Activated T-cell treated with anti-CD3 and anti-CD28 coated beads for 24 hours (primary cell): ENCODE results near the gene SULT2B1.
A peak's percentile ranks its signal among the peaks of the same experiment; 100 is the strongest.

Source experiments
- DNase-seq: peaks from one replicate; pipeline ENCODE4 v3.0.0-alpha.2; 2020; ENCODE audit warnings: low read depth

The SULT2B1 gene

GRCh38 chr19:48634424-48635262, 82.7 kb downstream of the SULT2B1 start:
- DNase-seq = peak; percentile 93

GRCh38 chr19:48635263-48635965, 83.4 kb downstream of the SULT2B1 start:
- peak; percentile 71 for DNase-seq

- no peak for DNase-seq
Observed at GRCh38 chr19:48635966-48636858, 84.2 kb downstream of the SULT2B1 start.

- DNase-seq = no peak
Observed at GRCh38 chr19:48636859-48637448, 85.0 kb downstream of the SULT2B1 start, which contains the start of gene DBP. Gene DBP, minus strand, starts transcription at chr19:48637379. Its CDS starts 385 bp downstream, at chr19:48636994.

DNA sequence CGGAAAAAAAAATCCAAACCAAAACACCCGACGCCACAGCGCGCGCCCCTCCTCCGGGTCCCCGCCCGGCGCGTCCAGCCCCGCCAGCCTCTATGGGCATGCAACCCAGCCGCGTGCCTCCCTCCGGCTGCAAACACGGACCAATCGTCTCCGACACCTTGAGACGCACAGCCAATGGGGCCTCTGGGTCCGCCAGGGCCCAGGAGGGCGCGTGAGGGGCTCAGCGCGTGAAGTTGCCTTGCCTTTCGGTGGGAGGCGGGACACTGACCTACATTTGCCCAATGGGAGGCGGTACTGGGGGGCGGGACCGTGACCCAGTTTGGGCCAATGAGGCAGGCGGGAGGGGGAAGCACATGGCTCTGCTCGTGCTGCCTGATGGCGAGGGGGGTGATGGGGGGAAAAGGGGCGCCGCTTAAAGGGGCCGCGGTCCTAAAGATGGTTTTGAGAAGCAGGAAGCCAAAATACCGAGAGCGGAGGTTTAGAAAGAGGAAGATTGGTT, 85.5 kb downstream of the SULT2B1 start:
- DNase-seq = peak; percentile 99

DNA sequence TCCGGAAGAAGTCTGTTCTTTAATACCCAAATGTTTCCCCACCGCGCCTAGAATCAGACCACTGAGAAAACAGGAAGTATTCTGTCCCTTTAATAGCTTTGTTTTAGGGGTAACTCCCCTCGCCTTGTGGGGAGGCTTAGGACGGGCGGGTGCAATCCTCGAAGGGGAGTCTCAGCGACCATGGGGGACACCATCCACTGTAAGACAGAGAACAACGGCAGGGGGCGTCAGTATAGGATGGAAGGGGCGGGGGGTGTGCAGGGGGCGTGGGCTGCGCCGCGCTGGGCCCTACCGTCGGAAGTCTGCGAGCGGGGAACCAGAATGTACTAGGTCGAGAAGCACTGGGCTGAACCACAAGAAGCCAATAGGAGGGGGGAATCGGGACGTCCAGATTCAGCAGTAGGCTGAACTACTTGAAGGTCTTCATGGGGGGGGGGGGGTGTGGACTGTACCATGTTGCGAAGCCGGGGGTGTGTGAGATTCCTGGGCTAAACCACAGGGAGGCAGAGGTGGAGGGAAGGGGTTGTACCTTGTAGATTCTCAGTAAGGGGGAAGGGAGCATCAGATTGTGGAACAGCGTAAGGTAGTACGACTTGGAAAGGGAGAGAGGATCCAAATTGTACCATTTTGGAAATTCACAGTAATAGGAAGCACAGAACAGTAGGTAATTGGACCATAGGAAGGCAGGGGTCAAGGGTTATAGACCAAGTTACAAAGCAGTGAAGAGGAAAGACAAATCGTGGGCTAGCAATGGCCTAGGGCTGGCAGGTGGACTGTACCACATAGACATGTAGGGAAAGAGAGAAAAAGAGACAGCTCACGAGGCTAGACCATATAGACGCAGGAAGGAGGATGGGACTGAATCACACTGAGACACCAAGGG, 86.2 kb downstream of the SULT2B1 start:
- DNase-seq = peak; percentile 75

DNA sequence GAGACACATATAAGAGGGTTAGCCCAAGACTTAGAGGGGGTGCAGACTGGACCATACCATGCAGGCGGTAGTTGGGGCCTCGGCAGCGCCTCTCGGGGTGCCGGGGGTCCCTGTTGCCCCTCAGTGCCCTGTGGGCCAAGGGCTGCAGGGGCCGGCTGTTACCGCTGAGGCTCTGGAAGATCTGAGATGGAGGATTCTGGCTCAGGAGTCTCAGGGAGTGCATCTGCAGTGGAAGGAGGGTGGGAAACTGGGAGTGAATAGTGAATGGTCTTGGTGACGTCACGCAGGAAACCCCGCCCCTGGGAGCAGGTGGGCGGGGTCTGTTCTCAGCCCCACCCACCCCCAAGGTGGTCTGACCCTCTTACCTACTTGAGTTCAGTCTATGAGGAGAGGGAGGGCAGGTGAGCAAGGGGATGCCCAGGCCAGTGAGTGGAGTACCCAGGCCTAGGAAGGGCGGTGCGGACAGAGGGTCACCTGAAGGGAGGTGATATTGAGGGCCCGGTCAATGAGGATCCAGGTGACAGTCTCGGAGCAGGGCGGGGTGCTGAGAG, 86.9 kb downstream of the SULT2B1 start:
- no peak for DNase-seq

DNA sequence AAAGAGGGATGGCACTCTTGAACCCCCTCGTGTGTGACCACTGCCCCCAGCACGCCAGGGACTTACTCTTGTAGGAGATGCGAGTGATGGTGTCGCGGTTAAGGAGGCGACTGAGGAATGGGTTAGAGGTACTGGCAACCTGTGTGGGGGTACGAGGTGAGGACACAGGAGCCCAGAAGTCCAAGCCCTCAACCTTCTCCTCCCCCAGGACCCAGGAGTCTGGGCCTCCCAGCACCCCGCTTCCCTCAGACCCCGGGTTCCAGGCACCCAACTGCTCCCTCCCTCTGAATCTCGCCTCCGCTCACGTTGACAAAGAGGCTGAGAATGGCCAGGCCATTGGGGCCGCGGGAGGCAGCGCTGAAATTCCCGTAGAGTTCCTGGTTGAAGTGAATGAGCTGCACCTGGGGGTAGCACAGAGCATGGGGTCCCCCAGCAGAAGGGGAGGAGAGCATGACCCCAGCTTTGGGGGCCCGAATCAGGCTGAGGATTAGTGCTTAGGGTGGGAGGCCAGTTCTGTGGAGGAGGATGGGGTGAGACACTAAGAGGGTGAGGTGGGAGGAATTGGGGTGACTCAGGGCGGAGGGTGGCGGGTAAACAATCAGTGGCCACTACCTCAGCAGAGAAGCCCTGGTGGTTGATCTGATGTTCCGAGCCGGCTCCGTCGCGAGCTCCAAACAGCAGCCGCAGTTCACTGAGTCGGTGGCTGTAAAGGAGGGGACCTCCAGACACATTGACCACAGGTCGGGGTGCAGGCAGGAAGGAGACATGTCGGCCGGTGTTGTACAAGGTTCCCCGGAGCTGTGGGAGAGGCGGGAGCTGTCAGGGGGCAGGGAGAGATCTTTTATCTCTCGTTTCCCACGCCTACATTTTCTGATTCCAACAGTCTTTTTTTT, 87.8 kb downstream of the SULT2B1 start:
- DNase-seq = no peak

- no peak for DNase-seq
Observed at GRCh38 chr19:48641850-48642249, 89.9 kb downstream of the SULT2B1 start.

GRCh38 chr19:48642862-48643261, 90.9 kb downstream of the SULT2B1 start:
- no peak for DNase-seq

DNA sequence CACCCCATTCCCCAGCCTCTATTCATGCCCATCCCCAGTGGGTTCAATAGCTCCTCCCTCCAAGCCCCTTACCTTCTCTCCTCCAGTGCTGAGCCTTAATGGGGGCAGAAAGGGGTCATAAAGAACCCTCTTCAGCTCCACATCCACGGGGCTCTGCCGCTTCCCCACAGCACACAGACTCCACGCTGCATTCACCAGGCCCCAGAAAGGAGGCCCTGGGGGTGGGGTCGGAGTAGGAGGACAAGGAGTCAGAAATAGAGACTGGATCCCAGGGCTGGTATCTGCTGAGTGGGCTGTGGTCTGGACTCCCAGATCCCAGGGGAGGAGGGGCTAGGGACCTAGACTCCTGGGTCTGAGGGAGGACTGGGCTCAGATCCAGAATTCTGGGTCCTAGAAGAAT, 92.4 kb downstream of the SULT2B1 start:
- no peak for DNase-seq

GRCh38 chr19:48644839-48645619, 93.1 kb downstream of the SULT2B1 start:
- peak; percentile 66 for DNase-seq

GRCh38 chr19:48645620-48646000, 93.6 kb downstream of the SULT2B1 start:
- DNase-seq = no peak

DNA sequence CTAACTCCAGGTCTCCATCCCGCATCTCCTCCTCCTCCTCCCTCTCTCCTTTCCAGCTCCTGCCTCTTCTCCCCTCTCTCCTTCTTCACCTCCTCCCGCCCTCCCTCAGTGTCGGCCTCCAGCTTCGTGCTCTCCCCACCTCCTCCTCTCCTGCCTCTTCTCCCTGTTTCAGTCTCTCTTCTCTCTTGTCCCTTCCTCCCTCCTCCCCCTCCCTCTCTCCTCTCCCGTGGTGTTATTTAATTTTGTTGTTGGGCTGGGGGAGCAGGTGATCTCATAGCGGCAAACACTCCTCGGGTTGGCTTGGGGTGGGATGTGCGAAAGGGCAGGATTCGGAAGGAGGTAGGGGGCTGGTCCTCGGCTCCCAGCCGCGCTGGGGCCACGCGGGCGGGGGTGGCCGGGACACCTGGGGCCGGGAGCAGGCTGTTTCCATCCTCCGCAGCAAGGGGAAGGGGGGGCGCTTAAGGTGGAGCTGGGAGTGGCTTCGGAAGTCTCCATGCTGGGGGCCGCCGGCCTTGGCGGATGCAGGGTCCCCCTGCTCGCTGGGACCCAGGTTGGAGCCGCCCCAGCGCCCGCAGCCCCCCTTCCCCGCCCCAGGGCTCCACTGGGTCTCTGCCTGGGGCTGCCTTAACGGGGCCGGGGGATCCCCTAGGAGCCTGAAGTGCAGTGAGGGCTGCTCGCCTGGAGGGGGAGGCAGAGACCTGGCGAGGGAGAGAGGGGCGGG, 94.2 kb downstream of the SULT2B1 start, which contains the start of gene CA11:
TSS of gene CA11 (minus strand) at position 187 of the 721 bp plus-strand sequence. CDS start 555 bp downstream, outside the sequence.
- DNase-seq = peak; percentile 86

GRCh38 chr19:48646722-48647216, 94.8 kb downstream of the SULT2B1 start:
- DNase-seq = no peak

DNA sequence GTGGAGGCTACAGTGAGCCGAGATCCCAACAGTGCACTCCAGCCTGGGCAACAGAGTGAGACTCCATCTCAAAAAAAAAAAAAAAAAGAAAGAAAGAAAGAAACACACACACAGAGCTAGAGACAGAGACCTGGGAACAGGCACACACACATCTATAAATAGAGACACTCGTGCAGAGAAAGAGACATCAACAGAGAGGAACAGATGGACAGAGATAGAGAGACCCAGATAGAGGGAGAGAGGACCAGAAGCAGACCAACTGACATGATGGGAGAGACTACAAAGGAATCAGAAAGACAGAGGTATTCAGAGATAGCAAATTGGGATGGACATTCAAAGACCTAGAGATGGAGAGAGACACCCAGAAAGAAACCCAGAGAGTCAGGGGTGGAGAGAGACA, 96.2 kb downstream of the SULT2B1 start:
- no peak for DNase-seq
